Peyer's patch (tissue), 4 donors: Measurements from ENCODE around the gene PLAAT2. TPM values are rescaled to one million over a fixed set of nuclear protein-coding genes. Genes with fewer than 3 reads are reported as not detected.
A peak's percentile ranks its signal among the peaks of the same experiment; 100 is the strongest.

Experiments
- DNase-seq, 3 donors: peaks; one replicate each; pipeline ENCODE4 v3.0.0-alpha.2; 2017 to 2019
- H3K27ac ChIP-seq, 4 donors: fragments of 200-600 bp; sonication (generic); one replicate each; pipeline ENCODE4 v1.5.1; 2016 to 2019
- H3K27me3 ChIP-seq, 2 donors: fragments of 200-600 bp; sonication (generic); one replicate each; pipeline ENCODE4 v1.5.1; 2019
- H3K36me3 ChIP-seq, 3 donors: fragments of 200-600 bp; sonication (generic); one replicate each; pipeline ENCODE4 v1.5.1; 2016 to 2019
- H3K4me1 ChIP-seq, 4 donors: fragments of 200-600 bp; sonication (generic); one replicate each; pipeline ENCODE4 v1.5.1; 2016 to 2019
- H3K4me3 ChIP-seq, 4 donors: fragments of 200-600 bp; sonication (generic); 1 replicate in 3 of 4; 2 replicates in 1 of 4; pipeline ENCODE4 v1.5.1; 2016 to 2019; ENCODE audit warnings: mild to moderate bottlenecking in 1 of 4
- H3K9me3 ChIP-seq, 4 donors: fragments of 200-600 bp; sonication (generic); one replicate each; pipeline ENCODE4 v1.5.1; 2016 to 2019; ENCODE audit warnings: mild to moderate bottlenecking in 1 of 4
- CTCF ChIP-seq, 6 experiments: fragments of 450-650 bp in 4 of 6; fragments of 200-600 bp in 2 of 6; sonication (generic) in 1 of 6; IDR thresholded peaks; one replicate each; pipeline ENCODE4 v1.5.1; 2017 to 2019; ENCODE audit warnings: antibody characterized with exemption in 6 of 6, mild to moderate bottlenecking in 3 of 6, moderate library complexity in 1 of 6
- POLR2A ChIP-seq, 2 donors: fragments of 450-650 bp; IDR thresholded peaks; one replicate each; pipeline ENCODE4 v1.5.1; 2017; ENCODE audit warnings: antibody characterized with exemption in 2 of 2, mild to moderate bottlenecking in 2 of 2, moderate library complexity in 2 of 2
- total RNA-seq, 4 donors: library from RNA; depleted of rRNA; stranded (reverse); fragments of >200 nt; gene quantifications; one replicate each; pipeline ENCODE4 v1.1.0, GENCODE V29; 2016

PLAAT2 gene
- total RNA-seq, 4 donors from 2014 or later: 13.2 to 144 (median 68.7) TPM

- Histone ChIP-seq H3K4me1 (peaks cover 0 to 6% (median 0%) of the 10 kb centered on the region in 4 donors), H3K36me3 (peaks cover 0 to 6% (median 0%) of the 10 kb centered on the region in 3 donors), H3K27ac (no peak overlapping the region), H3K27me3 (no peaks in the 10 kb centered on the region), H3K9me3 (no peaks in the 10 kb centered on the region), H3K4me3 (no peak overlapping the region)
- peak in 1 of 3 donors; percentile 31 for DNase-seq
- no peak for TF ChIP-seq CTCF (IDR thresholded peaks at IDR 0.05)
Measured at GRCh38 chr11:63598556-63598955, 35.4 kb upstream of the PLAAT2 start.

- peaks cover 0 to 6% (median 0%) of the 10 kb centered on the region in 3 donors for H3K36me3 ChIP-seq
- no peak for TF ChIP-seq CTCF (IDR thresholded peaks at IDR 0.05)
- TF ChIP-seq POLR2A (IDR thresholded peaks at IDR 0.05): no peak
Measured at GRCh38 chr11:63595296-63595695, 32.1 kb upstream of the PLAAT2 start.

GRCh38 chr11:63592975-63593395 is 29.8 kb upstream of the PLAAT2 start:
- Histone ChIP-seq H3K4me3 (no peak overlapping the region), H3K27ac (no peak overlapping the region), H3K9me3 (no peaks in the 10 kb centered on the region), H3K4me1 (no peaks in the 10 kb centered on the region), H3K27me3 (no peaks in the 10 kb centered on the region), H3K36me3 (peaks cover 0 to 14% (median 0%) of the 10 kb centered on the region in 3 donors)
- peak in 4 of 6 experiments; percentile 37 to 80 (median 76) for TF ChIP-seq CTCF (IDR thresholded peaks at IDR 0.05)
- TF ChIP-seq POLR2A (IDR thresholded peaks at IDR 0.05): no peak
- DNase-seq: peak in 1 of 3 donors; percentile 63

More at GRCh38 chr11:63595296-63595695, 32.1 kb upstream of the PLAAT2 start:
- Histone ChIP-seq H3K27me3 (no peaks in the 10 kb centered on the region), H3K9me3 (no peaks in the 10 kb centered on the region), H3K4me1 (no peaks in the 10 kb centered on the region), H3K4me3 (no peak overlapping the region), H3K27ac (no peak overlapping the region)
- DNase-seq: no peak

- no peak overlapping the region for H3K4me3 ChIP-seq
- peaks cover 0 to 21% (median 0%) of the 10 kb centered on the region in 3 donors for H3K36me3 ChIP-seq
- H3K27me3 ChIP-seq: no peaks in the 10 kb centered on the region
- H3K4me1 ChIP-seq: no peaks in the 10 kb centered on the region
- no peak for TF ChIP-seq POLR2A (IDR thresholded peaks at IDR 0.05)
- no peak for TF ChIP-seq CTCF (IDR thresholded peaks at IDR 0.05)
- H3K9me3 ChIP-seq: no peaks in the 10 kb centered on the region
- DNase-seq: no peak
- H3K27ac ChIP-seq: no peak overlapping the region
Measured at GRCh38 chr11:63590024-63590788, 27.0 kb upstream of the PLAAT2 start.

- Histone ChIP-seq H3K4me1 (no peaks in the 10 kb centered on the region), H3K4me3 (no peak overlapping the region), H3K36me3 (peaks cover 0 to 25% (median 0%) of the 10 kb centered on the region in 3 donors), H3K27ac (no peak overlapping the region), H3K27me3 (no peaks in the 10 kb centered on the region), H3K9me3 (no peaks in the 10 kb centered on the region)
- DNase-seq: no peak
- TF ChIP-seq CTCF (IDR thresholded peaks at IDR 0.05) (no peak), POLR2A (IDR thresholded peaks at IDR 0.05) (no peak)
Measured at GRCh38 chr11:63589000-63589399, 25.8 kb upstream of the PLAAT2 start.
